ENCODE data around the gene ADAM10.

Gene ADAM10

DNA sequence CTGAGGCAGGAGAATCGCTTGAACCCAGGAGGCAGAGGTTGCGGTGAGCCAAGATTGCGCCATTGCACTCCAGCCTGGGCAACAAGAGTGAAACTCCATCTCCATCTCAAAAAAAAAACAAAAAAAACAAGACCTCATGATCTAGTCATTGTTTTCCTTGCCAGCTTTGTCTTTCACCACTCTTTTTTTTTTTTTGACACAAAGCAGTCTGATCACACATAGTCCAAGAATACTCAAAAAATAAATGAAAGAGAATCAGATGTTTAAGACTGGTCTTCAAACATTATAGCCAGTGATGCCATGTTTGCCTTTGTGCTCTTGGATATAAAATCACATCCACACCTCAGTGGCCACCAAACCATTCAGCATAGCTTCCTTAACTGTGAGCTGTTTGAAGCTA is 5.8 kb upstream of the ADAM10 start:
- DNase-seq, result no peak

DNA sequence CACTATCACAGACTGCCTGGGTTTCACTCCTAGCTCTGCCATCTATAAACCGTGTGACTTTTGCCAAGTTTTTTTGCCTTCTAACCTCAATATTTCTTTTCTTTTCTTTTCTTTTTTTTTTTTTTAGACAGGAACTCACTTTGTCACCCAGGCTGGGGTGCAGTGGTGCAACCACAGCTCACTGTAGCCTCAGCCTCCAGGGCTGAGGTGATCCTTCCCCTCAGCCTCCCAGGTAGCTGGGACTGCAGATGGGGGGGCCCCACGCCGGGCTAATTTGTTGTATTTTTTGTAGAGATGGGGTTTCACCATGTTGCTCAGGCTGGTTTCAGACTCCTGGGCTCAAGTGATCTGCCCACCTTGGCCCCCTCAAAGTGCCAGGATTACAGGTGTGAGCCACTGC is 3.2 kb upstream of the ADAM10 start:
- DNase-seq, result no peak

DNA sequence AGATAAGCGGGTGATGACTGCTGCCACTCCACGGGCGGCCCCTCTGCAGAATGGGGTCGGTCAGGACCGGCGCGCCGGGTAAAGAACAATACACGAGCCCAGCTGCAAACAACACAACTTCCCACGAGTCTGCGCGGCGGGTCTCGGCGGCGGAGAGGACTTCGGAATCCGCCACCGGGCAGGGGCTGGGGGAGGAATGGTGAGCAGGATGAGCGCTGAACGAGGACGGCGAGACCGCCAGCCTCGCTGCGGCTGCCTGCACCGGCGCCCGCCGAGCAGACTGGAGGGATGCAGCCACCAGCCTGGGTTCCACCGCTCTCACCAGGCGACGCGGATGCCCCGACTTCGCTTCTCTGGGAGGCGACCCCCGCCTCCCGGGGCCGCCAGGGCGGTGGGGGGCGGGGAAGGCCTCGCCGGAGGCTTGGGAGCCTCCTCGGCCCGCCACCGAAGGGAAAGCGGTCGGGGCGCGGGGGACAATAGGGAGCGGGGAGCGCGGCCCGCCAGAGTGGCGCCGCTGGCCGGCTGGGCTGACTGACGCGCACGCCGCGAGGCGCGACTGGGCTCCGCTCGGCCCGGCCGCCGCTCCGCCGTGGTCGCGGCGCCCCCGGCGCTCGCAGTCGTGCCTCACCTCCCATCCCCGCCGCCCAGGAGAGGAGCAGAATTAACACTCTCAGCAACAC is 515 bp downstream of the ADAM10 start:
- peak in 4 of 6 experiments; percentile 30 to 55 (median 46) for DNase-seq

DNA sequence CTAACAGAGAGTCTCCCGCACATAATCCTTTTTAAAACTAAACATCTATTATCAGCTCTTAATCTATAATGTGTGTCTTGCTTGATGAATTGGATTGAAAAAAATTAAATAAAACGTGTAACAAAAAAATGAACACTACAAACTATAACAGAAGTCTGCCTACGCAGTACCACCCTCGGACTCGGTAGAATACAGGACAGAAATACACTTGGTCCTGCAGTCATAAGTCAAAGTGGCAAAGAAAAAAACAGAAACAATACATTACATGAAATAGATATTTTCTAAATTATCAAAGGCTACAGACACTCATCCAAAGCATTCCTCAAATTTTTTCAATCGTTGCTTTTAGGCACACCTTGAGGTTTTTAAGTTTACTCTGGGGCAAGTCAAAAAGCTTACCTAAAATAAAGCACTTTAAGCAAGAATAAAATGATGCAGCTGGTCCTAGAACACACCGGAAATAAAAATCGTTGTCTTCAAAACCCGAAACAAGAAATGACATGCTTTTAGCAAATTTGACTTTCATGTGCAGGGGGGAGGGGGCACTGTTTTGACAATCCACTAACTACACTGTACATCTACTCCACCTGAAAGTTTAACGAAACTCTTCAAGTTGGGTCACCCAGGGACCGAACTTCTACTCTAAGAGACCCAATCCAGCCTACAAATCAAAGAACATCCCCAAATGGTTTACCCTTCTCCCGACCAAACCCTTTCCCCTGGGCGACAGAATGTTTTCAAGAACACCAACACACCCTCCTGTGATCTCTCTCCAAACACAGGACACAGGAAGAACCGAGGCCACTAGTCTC is 1.3 kb downstream of the ADAM10 start:
- peak in 5 of 6 experiments; percentile 33 to 61 (median 58) for DNase-seq

DNA sequence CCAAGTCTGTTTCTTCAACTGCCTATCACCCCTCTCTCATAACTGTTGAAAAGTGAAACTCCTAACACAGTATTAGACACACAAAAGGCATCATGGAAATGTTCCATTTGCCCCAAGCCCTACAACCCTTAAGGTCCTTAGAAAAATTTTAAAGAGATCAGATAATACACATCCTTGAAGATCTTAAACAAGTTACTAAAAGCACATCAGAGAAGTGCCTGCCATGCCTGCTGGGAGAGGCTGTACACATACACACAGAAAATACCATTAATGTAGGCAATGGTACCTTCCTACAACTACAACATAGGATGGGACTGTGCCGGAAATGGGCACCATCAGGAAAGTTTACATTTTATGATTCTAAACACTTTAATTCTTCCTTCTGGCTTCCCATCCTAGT is 3.3 kb downstream of the ADAM10 start:
- DNase-seq, result no peak

DNA sequence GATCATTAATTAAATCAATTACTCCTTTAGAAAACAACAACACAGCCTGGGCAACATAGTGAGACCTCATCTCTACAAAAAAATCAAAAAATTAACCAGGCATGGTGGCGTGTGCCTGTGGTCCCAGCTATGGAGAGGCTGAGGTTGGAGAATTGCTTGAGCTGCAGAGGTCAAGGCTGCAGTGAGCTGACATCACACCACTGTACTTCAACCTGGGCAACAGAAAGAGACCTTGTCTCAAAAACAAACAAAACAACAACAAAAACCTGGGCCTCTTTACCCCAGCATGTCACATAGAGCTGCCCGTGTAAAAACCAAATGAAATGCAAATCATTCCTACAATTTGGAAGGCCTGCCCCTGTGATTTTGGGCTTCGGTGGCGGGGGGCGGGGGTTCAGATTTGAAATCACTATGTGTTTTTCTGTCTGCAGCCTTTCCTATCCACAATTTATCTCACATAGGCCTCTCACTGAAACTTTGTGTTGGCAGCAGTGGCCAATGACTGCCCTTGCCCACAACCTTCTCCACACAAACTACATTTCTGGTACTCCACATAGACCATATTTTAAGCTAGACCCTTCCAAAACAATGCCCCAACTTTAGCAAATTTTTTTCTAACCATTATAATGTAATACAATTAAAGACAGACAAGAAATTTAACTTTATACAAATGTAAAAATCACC is 6.5 kb downstream of the ADAM10 start:
- no peak for DNase-seq

DNA sequence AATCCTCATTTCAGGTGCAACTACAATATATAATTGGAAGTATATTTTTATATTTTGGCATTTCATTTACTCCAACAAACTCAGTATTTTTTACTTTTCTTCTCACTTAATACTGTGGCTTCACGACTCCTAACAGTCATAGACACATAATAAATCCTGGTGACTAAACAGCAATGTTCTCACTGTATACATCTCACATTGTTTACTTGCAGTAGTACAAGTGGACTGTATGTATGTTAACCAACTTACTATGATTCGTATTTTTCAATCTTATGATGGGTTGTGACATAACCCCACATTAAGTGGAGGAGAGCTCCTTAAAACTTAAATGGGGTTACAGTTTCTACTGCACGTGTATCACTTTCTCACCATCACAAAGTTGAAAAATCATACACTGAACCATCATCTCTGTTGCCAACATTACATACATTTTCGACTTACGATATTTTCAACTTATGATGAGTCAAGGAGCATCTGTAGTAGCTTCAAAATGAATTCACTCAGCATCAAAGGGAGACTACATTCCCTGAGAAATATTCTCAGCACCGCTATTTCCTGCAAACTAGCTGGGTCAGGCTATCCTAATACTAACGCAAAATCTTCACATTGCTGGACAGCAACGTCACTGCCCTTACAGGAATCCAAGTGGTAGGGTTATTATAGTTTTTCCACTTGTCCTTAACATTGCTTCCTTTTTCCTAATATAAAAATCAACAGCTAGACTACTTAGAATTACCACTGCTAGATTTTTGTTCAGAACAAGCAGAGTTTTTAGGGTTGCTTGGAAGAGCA is 7.3 kb downstream of the ADAM10 start:
- DNase-seq, result no peak

DNA sequence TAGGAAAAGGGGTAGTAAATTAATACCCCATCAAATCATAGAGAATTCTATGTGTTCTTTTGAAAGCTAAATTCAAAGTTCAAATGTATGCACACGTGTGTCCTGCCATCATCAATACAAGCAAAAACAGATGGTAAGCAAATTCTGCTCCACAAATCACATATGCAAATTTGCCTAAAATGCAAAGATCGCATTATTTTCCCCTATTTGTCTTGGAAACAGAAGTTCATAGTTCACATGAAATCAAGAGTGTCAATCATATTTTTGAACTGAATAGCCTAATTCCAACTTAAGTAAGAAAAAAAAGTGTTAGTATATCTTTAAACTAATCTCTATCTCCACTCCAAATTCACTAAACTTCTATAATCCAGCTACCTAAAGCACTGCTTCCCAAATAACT is 8.5 kb downstream of the ADAM10 start:
- DNase-seq, result no peak

DNA sequence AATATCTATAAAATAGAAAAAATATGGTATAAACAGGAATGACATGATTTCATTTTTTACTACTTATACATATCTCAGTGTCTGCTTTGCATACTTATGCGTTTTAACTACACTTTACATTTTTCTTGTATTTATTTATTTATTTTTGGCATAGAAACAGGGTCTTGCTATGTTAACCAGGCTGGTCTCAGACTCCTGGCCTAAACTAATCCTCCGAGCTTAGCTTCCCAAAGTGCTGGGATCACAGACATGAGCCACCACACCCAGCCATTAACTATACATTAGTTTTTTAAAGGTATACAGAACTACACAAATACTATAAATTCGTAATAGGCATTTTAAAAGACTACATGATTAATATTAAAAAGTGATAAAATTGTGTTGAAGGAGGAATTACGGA is 9.1 kb downstream of the ADAM10 start:
- no peak for DNase-seq

DNA sequence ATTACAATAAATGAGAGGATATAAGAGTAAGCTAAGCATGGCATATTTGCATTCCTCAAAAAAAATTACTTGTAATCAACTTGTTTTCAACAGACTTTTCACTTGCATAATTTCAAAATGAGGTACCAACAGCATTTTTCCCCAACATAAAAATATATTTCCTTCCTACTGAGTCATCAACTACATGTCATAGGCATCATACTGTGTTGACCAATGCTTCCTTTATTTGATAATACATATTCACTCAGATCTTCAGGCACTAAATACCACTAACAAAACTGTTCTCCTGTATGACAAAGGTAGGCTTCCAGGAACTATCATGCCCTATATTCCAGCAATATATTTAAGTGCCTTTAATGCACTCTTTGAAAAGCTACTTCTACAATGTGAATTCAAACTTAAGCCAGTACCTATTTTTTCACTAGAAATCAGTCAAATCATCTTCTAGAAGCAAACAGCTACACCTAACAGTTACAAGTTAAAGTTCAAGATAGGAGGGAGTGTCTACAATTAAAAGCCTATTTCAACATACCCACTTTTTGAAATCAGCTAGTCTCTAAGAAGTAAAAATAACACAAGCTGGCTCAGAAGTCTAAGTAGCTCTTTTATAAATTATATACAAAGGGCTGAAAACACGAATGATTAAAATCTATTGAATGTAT is 11.3 kb downstream of the ADAM10 start:
- no peak for DNase-seq

DNA sequence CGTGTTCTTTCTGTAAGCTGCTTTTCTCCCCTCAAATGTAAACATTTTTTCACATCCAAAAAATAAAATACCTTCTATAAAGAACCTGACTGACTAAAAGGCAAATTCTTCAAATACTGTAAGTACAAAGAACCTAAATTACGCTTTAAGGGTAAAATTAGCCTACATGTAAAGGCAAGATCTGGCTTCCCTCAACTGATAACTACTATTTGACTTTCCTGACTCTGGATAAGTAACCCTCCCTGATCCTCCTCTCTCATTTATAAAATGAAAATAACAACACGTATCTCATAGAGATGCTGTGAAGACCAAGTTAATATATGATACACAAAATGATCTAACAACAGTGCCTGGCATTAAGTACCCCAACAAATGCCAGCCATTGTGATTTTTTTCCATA is 12.2 kb downstream of the ADAM10 start:
- no peak for DNase-seq

DNA sequence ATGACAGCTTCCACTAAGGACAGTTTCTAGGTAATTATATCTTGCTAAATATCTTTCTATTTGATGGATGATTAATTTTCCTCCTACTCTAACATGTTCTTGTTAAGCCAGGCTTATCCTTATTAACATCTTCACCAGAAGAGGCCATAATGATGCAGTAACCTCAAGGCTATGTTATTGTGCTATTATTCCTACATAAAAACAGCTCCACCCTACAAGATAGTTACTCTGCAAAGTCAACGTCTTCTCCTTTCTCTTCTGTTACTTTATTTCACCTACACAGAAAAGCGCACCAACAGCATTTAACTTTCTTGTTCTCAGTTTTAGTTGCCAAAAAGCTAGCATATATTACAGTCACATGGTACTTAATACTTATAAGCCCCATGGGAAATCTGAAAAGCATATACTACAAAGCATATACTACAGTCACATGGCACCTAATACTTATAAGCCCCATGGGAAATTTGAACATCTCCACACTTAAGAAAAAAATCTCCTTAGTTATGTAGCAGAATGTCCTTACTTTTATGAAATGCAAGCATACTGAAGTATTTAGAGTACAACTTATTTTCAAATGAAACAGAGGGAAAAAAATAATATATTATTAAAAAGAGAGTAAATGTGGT is 13.4 kb downstream of the ADAM10 start:
- DNase-seq, result no peak

DNA sequence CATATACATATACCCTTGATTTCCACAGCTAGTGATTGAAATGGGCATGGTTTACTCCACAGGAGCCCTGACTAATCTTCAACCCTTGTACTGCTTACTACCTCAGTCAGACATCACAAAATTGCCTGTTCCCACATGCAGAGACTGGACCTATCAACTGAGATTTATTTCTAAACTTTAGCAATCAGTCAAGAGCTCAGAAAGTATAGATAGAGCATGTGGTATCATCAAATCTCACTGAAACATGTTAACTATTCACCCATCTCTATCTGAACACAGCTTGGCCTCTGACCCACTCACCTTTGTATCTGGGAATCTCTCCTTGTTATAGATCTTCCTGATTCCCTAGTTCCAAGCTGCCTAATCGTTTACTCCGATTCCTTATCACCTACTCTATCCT is 14.6 kb downstream of the ADAM10 start:
- DNase-seq, result no peak

DNA sequence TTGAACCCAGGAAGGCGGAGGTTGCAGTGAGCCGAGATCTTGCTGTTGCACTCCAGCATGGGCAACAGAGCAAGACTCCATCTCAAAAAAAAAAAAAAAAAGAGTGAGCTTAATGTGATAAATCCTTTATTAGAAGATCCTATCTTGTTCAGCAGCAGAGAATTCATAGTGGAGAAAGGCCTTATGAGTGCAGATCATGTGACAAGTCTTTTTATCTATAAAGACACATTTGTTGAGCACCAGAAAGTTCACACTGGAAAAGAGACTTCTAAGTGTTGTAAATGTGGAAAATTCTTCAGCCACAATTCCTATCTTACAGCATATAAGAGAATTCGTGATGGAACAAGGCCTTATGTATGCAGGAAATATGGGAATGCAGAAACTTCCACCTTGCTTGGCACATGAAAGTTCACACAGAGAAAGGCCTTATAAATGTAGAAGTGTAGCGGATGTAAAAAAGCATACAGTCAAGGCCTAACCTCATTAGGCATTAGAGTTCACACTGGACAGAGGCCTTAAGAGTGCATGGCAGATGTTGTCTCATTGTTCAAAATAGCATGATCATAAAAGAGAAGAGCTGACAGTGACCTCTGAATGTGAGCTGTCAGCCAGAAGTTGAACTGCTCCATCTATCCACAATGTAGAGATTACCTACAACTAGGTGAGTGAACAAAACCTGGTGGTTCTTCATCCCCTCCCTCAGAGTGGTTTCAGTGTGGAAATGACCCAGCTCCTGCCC is 16.7 kb downstream of the ADAM10 start:
- DNase-seq, result no peak

DNA sequence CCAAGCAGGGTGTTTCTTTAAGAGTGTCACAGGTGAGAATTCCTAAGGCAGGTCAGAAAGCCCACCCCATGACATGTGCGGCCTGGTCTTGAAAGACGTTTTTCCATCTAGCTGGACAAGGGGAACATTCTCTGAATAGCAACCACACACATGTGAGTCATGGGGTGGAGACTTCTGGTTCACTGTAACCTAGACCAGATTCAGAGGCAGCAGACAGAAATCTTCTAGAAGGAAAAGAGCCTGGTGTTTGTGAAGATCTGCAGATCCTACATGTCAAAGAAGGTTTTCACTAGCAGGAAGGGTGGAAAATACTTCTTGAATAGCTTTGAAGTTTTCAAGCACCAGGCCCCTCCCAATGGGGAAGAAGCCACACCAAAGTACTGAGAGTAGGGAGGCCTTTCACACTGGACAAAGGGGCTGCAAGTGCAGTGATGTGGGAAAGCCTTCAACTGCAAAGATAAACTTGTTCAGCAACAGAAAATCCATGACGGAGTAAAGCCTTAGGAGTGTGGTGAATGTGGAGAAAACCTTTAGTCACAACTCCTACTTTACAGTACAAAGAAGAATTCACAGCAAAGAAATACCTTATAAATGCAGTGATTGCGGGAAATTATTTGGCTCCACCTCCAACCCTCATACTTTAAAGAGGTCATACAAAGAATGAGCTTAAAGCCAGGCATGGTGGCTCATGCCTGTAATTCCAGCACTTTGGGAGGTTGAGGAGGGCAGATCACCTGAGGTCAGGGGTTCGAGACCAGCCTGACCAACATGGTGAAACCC is 17.6 kb downstream of the ADAM10 start:
- DNase-seq, result no peak

DNA sequence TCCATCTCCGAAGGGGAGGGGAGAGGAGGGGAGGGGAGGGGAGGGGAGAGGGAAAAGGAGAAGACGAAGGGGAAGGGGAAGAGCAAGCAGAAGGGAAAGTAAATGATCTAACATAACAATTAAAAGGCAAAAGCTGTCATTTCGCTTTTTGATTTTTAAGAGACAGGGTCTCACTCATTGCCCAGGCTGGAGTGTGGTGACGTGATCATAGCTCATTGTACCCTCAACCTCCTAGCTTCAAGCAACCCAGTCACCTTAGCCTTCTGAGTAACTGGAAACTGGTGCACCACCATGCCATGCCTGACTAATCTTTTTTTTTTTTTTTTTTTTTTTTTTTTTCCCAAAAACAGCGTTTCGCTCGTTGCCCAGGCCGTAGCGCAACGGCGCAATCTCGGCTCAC is 22.6 kb downstream of the ADAM10 start:
- no peak for DNase-seq

DNA sequence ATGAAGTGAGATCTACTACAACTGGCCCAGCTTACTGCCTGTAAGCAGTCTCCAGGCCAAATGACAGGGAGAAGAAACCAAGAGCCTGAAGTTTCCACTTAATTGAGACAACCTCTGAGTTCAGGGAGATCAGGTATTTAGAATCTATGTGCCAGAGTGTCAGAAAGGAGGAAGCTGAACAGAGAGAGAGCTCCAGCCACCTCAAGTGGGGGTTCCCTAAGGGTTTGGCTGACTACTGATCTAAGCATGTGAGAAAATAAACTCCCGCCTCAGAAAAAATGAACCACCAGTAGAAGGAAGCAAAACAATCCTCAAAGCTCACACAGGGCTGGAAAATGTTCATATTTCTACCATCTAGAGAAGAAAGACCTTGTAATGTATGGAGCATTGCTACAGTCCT is 25.0 kb downstream of the ADAM10 start:
- no peak for DNase-seq

DNA sequence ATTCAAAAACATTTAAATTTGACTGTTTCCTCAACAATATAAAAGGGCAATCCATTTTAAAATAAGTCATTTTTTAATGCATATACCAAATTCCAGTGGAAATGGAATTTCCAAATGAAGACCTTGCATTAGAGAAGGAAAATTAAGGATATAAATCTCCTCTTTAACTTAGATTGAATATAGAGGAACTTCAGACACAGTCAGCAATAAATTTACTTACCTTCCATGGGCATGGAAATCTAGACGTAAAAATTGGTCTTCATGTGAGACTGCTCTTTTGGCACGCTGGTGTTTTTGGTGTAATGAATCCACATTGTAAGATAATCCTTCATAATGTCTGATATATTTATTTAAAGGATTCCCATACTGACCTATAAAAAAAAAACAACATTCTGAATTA is 32.1 kb downstream of the ADAM10 start:
- DNase-seq, result no peak

DNA sequence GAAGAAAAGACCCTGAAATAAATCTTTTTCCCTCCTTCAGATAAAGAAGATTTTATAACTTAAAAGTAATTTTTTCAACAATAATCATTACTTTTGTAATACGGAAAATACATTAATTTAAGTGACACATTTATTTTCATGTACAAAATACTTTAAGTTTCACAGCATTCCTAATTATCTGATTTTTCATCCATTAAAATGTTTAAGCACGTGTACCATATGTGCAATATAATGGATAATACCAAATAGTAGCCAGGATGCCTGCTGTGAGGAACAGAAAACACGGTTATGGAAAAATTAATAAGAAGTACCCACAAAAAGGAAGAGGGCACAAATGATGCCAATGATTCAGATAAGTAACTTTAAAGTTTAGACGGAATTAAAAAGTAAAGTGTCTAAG is 33.5 kb downstream of the ADAM10 start:
- no peak for DNase-seq

DNA sequence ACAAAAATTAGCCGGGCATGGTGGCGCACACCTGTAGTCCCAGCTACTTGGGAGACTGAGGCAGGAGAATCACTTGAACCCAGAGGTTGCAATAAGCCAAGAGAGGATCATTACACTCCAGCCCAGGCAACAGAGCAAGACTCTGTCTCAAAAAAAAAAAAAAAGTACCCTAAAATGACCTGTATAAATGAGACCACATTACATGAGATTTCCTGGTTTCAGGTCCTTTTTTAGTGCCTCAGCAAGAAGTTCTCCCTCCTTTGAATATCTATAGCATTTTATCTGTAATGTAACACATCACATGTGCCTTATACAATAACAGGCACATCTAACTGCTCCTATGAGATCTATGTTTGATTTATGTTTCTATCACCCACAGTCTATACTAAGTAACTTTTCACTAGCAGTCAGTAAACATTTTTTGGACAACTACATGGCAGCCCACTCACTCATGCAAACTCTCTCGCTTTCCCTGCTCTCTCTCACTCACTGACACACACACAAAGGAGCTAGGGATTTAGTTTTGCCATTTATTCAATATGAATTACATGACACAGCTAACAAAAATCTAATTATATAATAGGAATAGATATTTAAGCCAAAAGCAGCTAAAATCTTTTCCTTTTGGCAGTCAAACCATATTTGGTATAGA is 34.1 kb downstream of the ADAM10 start:
- DNase-seq, result no peak

Measured in stimulated activated naive CD4-positive, alpha-beta T cell (primary cell).